Measurements from ENCODE around the gene SYNDIG1. TPM values are rescaled to one million over a fixed set of nuclear protein-coding genes. Genes with fewer than 3 reads are reported as not detected.

Gene SYNDIG1
- total RNA-seq, 1 donor from 2014 or later, result 5.7 TPM

GRCh38 chr20:24577271-24577909 is 108.0 kb downstream of the SYNDIG1 start:
- Histone ChIP-seq H3K27me3 (ENCODE audit: insufficient read depth, low read length) (no peaks in the 10 kb centered on the region), H3K4me3 (ENCODE audit: insufficient read depth, low read depth, low read length) (no peak overlapping the region), H3K9ac (ENCODE audit: low read length) (no peak overlapping the region), H2AFZ (ENCODE audit: low read depth, low read length) (no peak overlapping the region), H3K36me3 (ENCODE audit: insufficient read depth, low read length) (no peaks in the 10 kb centered on the region), H3K79me2 (ENCODE audit: insufficient read depth, low read length) (no peaks in the 10 kb centered on the region), H3K27ac (ENCODE audit: low read depth, low read length) (no peak overlapping the region), H3K4me1 (ENCODE audit: insufficient read depth, low read length) (no peaks in the 10 kb centered on the region), H3K4me2 (ENCODE audit: low read length) (no peak overlapping the region), H4K20me1 (ENCODE audit: insufficient read depth, low read length) (no peaks in the 10 kb centered on the region), H3K9me3 (ENCODE audit: insufficient read depth, low read depth, low read length) (no peaks in the 10 kb centered on the region)
- Mint-ChIP-seq H3K4me1 (ENCODE audit: low read depth, unreplicated experiment) (peaks cover 6% of the 10 kb centered on the region), H3K4me3 (ENCODE audit: unreplicated experiment) (no peak overlapping the region), H3K36me3 (ENCODE audit: low read depth, unreplicated experiment) (peaks cover 4% of the 10 kb centered on the region), H3K27ac (ENCODE audit: unreplicated experiment) (no peak overlapping the region), H3K27me3 (ENCODE audit: low read depth, unreplicated experiment) (no peaks in the 10 kb centered on the region), H3K9me3 (ENCODE audit: unreplicated experiment) (no peaks in the 10 kb centered on the region)
- DNase-seq (ENCODE audit: low read depth), result no peak
- TF ChIP-seq, protein P1, sequence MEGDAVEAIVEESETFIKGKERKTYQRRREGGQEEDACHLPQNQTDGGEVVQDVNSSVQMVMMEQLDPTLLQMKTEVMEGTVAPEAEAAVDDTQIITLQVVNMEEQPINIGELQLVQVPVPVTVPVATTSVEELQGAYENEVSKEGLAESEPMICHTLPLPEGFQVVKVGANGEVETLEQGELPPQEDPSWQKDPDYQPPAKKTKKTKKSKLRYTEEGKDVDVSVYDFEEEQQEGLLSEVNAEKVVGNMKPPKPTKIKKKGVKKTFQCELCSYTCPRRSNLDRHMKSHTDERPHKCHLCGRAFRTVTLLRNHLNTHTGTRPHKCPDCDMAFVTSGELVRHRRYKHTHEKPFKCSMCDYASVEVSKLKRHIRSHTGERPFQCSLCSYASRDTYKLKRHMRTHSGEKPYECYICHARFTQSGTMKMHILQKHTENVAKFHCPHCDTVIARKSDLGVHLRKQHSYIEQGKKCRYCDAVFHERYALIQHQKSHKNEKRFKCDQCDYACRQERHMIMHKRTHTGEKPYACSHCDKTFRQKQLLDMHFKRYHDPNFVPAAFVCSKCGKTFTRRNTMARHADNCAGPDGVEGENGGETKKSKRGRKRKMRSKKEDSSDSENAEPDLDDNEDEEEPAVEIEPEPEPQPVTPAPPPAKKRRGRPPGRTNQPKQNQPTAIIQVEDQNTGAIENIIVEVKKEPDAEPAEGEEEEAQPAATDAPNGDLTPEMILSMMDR (IDR thresholded peaks at IDR 0.05; ENCODE audit: insufficient read depth, low read depth, low read length), result no peak
- no peak for TF ChIP-seq EZH2 (IDR thresholded peaks at IDR 0.05; ENCODE audit: insufficient read depth, low read length)
- FAIRE-seq, result no peak

GRCh38 chr20:24578567-24579415 is 109.4 kb downstream of the SYNDIG1 start:
- Histone ChIP-seq H3K79me2 (ENCODE audit: insufficient read depth, low read length) (no peaks in the 10 kb centered on the region), H3K9me3 (ENCODE audit: insufficient read depth, low read depth, low read length) (no peaks in the 10 kb centered on the region), H3K4me1 (ENCODE audit: insufficient read depth, low read length) (no peaks in the 10 kb centered on the region), H3K36me3 (ENCODE audit: insufficient read depth, low read length) (no peaks in the 10 kb centered on the region), H3K4me2 (ENCODE audit: low read length) (no peak overlapping the region), H3K27ac (ENCODE audit: low read depth, low read length) (no peak overlapping the region), H3K27me3 (ENCODE audit: insufficient read depth, low read length) (no peaks in the 10 kb centered on the region), H4K20me1 (ENCODE audit: insufficient read depth, low read length) (no peaks in the 10 kb centered on the region), H3K9ac (ENCODE audit: low read length) (no peak overlapping the region), H2AFZ (ENCODE audit: low read depth, low read length) (no peak overlapping the region), H3K4me3 (ENCODE audit: insufficient read depth, low read depth, low read length) (no peak overlapping the region)
- Mint-ChIP-seq H3K27me3 (ENCODE audit: low read depth, unreplicated experiment) (no peaks in the 10 kb centered on the region), H3K27ac (ENCODE audit: unreplicated experiment) (no peak overlapping the region), H3K9me3 (ENCODE audit: unreplicated experiment) (no peaks in the 10 kb centered on the region), H3K36me3 (ENCODE audit: low read depth, unreplicated experiment) (peaks cover 4% of the 10 kb centered on the region), H3K4me3 (ENCODE audit: unreplicated experiment) (no peak overlapping the region), H3K4me1 (ENCODE audit: low read depth, unreplicated experiment) (peaks cover 6% of the 10 kb centered on the region)
- TF ChIP-seq, protein P1 (IDR thresholded peaks at IDR 0.05; ENCODE audit: insufficient read depth, low read depth, low read length), result no peak
- no peak for TF ChIP-seq EZH2 (IDR thresholded peaks at IDR 0.05; ENCODE audit: insufficient read depth, low read length)
- no peak for FAIRE-seq
- no peak for DNase-seq (ENCODE audit: low read depth)

All from astrocyte (in vitro differentiated cells and primary cell).